Measurements from ENCODE around the gene IGFBP2. TPM values are rescaled to one million over a fixed set of nuclear protein-coding genes. Genes with fewer than 3 reads are reported as not detected.

IGFBP2 gene
- total RNA-seq, 1 donor from 2014 or later, result not detected

GRCh38 chr2:216654528-216655052 lies 21.4 kb downstream of the IGFBP2 start:
- Mint-ChIP-seq H3K9me3 (no peaks in the 10 kb centered on the region), H3K4me3 (no peak overlapping the region), H3K4me1 (no peaks in the 10 kb centered on the region), H3K36me3 (ENCODE audit: low read depth) (no peaks in the 10 kb centered on the region), H3K27me3 (peaks cover 22% of the 10 kb centered on the region), H3K27ac (no peak overlapping the region)
- POLR2A ChIA-PET, result no interaction called here
- ATAC-seq (ENCODE audit: low read depth) (no peak), DNase-seq (no peak)
- intact Hi-C loops (cut with micrococcal nuclease), result no loop called here
- CTCF ChIA-PET, result interaction anchor here (1.7 kb wide), 1 partner anchor 12 kb away, joined by 5 read pairs; no protein-coding TSS in a partner anchor
- TF ChIP-seq CTCF (IDR thresholded peaks at IDR 0.05), result no peak

- ChIA-PET CTCF (no interaction called here), POLR2A (no interaction called here)
- H3K9me3 Mint-ChIP-seq, result no peaks in the 10 kb centered on the region
- no peak for TF ChIP-seq CTCF (IDR thresholded peaks at IDR 0.05)
- no peak overlapping the region for H3K27ac Mint-ChIP-seq
- no peaks in the 10 kb centered on the region for H3K4me1 Mint-ChIP-seq
- H3K27me3 Mint-ChIP-seq, result peaks cover 24% of the 10 kb centered on the region
- H3K36me3 Mint-ChIP-seq (ENCODE audit: low read depth), result no peaks in the 10 kb centered on the region
- intact Hi-C loops (cut with micrococcal nuclease), result no loop called here
- no peak overlapping the region for H3K4me3 Mint-ChIP-seq
- DNase-seq (no peak), ATAC-seq (ENCODE audit: low read depth) (no peak)
Measured at GRCh38 chr2:216657086-216657855, 24.1 kb downstream of the IGFBP2 start.

- intact Hi-C loops (cut with micrococcal nuclease), result no loop called here
- ChIA-PET CTCF (no interaction called here), POLR2A (no interaction called here)
- Mint-ChIP-seq H3K27ac (no peak overlapping the region), H3K9me3 (no peaks in the 10 kb centered on the region), H3K4me3 (no peak overlapping the region), H3K4me1 (no peaks in the 10 kb centered on the region), H3K36me3 (ENCODE audit: low read depth) (no peaks in the 10 kb centered on the region), H3K27me3 (peaks cover 24% of the 10 kb centered on the region)
- ATAC-seq (ENCODE audit: low read depth) (no peak), DNase-seq (no peak)
- TF ChIP-seq CTCF (IDR thresholded peaks at IDR 0.05), result no peak
Measured at GRCh38 chr2:216657980-216658379, 24.8 kb downstream of the IGFBP2 start.

GRCh38 chr2:216658757-216659156 lies 25.5 kb downstream of the IGFBP2 start:
- Mint-ChIP-seq H3K27ac (no peak overlapping the region), H3K4me1 (no peaks in the 10 kb centered on the region), H3K36me3 (ENCODE audit: low read depth) (no peaks in the 10 kb centered on the region), H3K9me3 (no peaks in the 10 kb centered on the region), H3K4me3 (no peak overlapping the region), H3K27me3 (peaks cover 18% of the 10 kb centered on the region)
- DNase-seq, result no peak
- intact Hi-C loops (cut with micrococcal nuclease), result no loop called here
- ATAC-seq (ENCODE audit: low read depth), result no peak
- ChIA-PET CTCF (no interaction called here), POLR2A (no interaction called here)
- no peak for TF ChIP-seq CTCF (IDR thresholded peaks at IDR 0.05)

- DNase-seq (no peak), ATAC-seq (ENCODE audit: low read depth) (no peak)
- intact Hi-C loops (cut with micrococcal nuclease), result no loop called here
- POLR2A ChIA-PET, result no interaction called here
- Mint-ChIP-seq H3K9me3 (no peaks in the 10 kb centered on the region), H3K36me3 (ENCODE audit: low read depth) (no peaks in the 10 kb centered on the region), H3K27ac (no peak overlapping the region), H3K27me3 (peaks cover 18% of the 10 kb centered on the region), H3K4me3 (no peak overlapping the region), H3K4me1 (no peaks in the 10 kb centered on the region)
- TF ChIP-seq CTCF (IDR thresholded peaks at IDR 0.05), result no peak
- CTCF ChIA-PET, result no interaction called here
Measured at GRCh38 chr2:216659276-216659675, 26.1 kb downstream of the IGFBP2 start.

Measured in activated B cell treated with CpG ODN at 0.5 μM for 24 hours (primary cell).